ENCODE data around the gene IGFBP4. TPM values are rescaled to one million over a fixed set of nuclear protein-coding genes. Genes with fewer than 3 reads are reported as not detected.

Gene IGFBP4
- polyA plus RNA-seq, 1 of the 3 experiments (the other 2 are of a cell fraction): 128 TPM

DNA sequence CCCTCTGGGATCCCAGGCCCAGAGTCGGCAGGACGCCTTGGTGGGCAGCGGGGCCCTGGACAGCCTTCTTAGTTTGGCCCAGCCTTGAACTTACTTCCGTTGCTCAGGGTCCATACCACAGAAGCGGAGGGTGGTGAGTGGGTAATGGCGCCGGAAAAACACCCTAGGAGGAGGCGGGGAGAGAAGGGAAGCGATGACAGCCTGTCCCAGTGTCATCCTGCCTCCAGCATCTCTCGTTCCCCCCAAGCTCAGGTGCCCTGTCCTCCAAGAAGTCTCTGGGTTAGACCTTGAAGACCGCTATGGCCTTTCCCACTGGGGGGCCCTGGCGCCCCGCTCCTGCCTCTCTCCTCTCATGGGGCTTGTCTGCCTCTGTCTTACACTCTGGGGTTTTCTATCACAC, 35.2 kb downstream of the IGFBP4 start:
- POLR2A ChIA-PET: no interaction called here
- Histone ChIP-seq H3K9ac (no peak overlapping the region), H2AFZ (ENCODE audit: low read depth) (no peak overlapping the region), H3K27me3 (ENCODE audit: insufficient read depth) (no peaks in the 10 kb centered on the region), H3K9me2 (no peaks in the 10 kb centered on the region), H3K4me3 (ENCODE audit: low read depth in 2 of 2, low read length in 1 of 2) (no peak overlapping the region), H3K4me1 (ENCODE audit: control insufficient read depth in 1 of 2, insufficient read depth in 2 of 2, low read depth in 1 of 2, low read length in 1 of 2) (peaks cover 0 to 9% of the 10 kb centered on the region in 2 experiments; a peak in 1 of 4 replicates), H4K20me1 (ENCODE audit: insufficient read depth) (no peaks in the 10 kb centered on the region), H3K36me3 (replicated peaks in 1 of 2; ENCODE audit: control insufficient read depth in 1 of 2, insufficient read depth in 2 of 2, low read length in 1 of 2) (no peaks in the 10 kb centered on the region), H3K79me2 (ENCODE audit: insufficient read depth) (no peaks in the 10 kb centered on the region), H3K4me2 (no peak overlapping the region), H3F3A (replicated peaks; ENCODE audit: insufficient read depth) (no peaks in the 10 kb centered on the region), H3K9me3 (no peaks in the 10 kb centered on the region), H3K27ac (ENCODE audit: low read depth in 2 of 2, low read length in 1 of 2) (no peak overlapping the region)
- CTCF ChIA-PET: interaction anchor here (1.8 to 9.6 kb wide), 6 partner anchors 12 to 81 kb away, joined by 6 to 253 read pairs (median 70); partner anchors contain the start of genes IGFBP4 and TOP2A
- no peak for TF ChIP-seq JUND (IDR thresholded peaks at IDR 0.05)
- no peak for TF ChIP-seq GATA2 (CRISPR knock-in tag; IDR thresholded peaks at IDR 0.05)
- no peak for DNase-seq
- WGBS (ENCODE audit: low lambda C conversion rate): 92% methylated on average over 13 of the region's 13 CpGs

DNA sequence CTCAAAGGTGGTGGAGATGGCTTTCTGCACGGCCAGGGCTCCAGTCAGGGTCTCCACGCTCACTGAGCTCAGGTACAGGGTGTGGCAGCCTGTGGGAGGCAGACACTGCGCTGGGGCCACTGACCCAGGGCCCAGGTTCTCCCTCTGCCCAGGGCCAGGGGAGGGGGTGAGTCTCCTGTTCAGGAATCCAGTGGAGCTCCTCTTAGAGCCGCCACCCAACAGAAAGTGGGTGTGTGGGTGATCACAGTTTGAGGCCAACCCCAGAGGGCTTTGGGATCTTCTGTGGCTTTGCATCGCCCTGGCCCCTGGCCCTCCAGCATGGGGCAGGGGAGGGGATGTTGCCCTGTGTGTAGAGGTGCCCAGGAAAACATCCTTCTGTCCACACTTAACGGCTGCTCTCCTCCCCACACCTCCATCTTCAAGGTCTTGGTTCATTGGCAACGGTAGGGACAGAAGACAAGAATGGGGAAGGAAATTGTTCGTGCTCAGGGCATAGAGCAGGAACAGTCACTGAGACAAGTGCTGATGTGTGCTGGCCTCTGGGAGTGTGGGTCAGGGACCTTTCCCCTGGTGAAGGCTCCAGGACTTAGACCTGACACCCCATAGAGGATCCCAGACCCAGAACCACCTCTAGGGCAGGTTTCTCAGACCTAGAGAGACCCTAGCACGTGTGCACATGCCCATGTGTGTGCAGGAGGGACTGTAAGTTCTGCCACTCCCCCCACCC, 36.7 kb downstream of the IGFBP4 start:
- ChIA-PET CTCF (interaction anchor here (0.9 to 1.8 kb wide), 8 partner anchors 14 to 80 kb away, joined by 3 to 8 read pairs (median 4); partner anchors contain the start of genes IGFBP4 and TOP2A), POLR2A (no interaction called here)
- no peak overlapping the region for H3K27ac ChIP-seq (ENCODE audit: low read depth in 2 of 2, low read length in 1 of 2)

DNA sequence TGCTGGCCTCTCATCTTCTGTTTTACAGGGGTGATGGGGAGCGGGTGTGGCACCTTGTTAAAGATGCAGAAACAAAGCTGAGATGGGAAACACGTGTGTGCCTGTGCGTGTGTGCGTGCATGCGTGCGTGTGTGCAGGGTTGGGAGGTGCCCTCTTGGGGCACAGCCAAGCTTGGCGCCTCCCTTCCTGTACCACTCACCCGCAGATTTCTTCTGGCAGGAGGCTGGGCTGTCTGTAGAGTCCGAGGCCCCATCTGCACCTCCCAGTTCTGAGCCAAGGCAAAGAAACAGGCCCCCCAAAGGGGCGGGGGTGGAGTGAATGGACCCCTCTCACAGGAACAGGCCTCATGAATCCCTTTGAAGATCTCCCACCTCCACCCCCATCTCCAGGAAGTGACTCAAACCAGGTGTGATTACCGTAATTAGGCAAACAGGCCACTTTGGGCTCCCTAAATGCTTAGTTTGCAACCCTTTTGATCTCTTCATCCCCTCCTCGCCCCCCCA, 37.3 kb downstream of the IGFBP4 start:
- no peak for TF ChIP-seq SIN3A (IDR thresholded peaks at IDR 0.05; ENCODE audit: borderline replicate concordance, low read depth, low read length)
- TF ChIP-seq, protein P1, sequence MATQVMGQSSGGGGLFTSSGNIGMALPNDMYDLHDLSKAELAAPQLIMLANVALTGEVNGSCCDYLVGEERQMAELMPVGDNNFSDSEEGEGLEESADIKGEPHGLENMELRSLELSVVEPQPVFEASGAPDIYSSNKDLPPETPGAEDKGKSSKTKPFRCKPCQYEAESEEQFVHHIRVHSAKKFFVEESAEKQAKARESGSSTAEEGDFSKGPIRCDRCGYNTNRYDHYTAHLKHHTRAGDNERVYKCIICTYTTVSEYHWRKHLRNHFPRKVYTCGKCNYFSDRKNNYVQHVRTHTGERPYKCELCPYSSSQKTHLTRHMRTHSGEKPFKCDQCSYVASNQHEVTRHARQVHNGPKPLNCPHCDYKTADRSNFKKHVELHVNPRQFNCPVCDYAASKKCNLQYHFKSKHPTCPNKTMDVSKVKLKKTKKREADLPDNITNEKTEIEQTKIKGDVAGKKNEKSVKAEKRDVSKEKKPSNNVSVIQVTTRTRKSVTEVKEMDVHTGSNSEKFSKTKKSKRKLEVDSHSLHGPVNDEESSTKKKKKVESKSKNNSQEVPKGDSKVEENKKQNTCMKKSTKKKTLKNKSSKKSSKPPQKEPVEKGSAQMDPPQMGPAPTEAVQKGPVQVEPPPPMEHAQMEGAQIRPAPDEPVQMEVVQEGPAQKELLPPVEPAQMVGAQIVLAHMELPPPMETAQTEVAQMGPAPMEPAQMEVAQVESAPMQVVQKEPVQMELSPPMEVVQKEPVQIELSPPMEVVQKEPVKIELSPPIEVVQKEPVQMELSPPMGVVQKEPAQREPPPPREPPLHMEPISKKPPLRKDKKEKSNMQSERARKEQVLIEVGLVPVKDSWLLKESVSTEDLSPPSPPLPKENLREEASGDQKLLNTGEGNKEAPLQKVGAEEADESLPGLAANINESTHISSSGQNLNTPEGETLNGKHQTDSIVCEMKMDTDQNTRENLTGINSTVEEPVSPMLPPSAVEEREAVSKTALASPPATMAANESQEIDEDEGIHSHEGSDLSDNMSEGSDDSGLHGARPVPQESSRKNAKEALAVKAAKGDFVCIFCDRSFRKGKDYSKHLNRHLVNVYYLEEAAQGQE (IDR thresholded peaks at IDR 0.05; ENCODE audit: low read depth, low read length): no peak
- no peak for TF ChIP-seq USF2 (IDR thresholded peaks at IDR 0.05; ENCODE audit: borderline replicate concordance, low read depth, low read length)
- no peak for TF ChIP-seq FOSL2 (IDR thresholded peaks at IDR 0.05; ENCODE audit: borderline replicate concordance, low read depth)
- TF ChIP-seq POLR2AphosphoS5 (IDR thresholded peaks at IDR 0.05; ENCODE audit: low read depth, low read length): no peak
- no peak for TF ChIP-seq TCF12 (IDR thresholded peaks at IDR 0.05)
- no peak for TF ChIP-seq EP300 (IDR thresholded peaks at IDR 0.05; ENCODE audit: borderline replicate concordance in 1 of 2, low read depth in 1 of 2, low read length in 1 of 2)

More for the DNA sequence above, 36.7 kb downstream of the IGFBP4 start:
- no peaks in the 10 kb centered on the region for H3K79me2 ChIP-seq (ENCODE audit: insufficient read depth)
- H3K27me3 ChIP-seq (ENCODE audit: insufficient read depth): no peaks in the 10 kb centered on the region
- H3F3A ChIP-seq (replicated peaks; ENCODE audit: insufficient read depth): no peaks in the 10 kb centered on the region
- H3K9me2 ChIP-seq: no peaks in the 10 kb centered on the region
- H2AFZ ChIP-seq (ENCODE audit: low read depth): no peak overlapping the region
- no peak overlapping the region for H3K4me3 ChIP-seq (ENCODE audit: low read depth in 2 of 2, low read length in 1 of 2)
- no peak overlapping the region for H3K4me2 ChIP-seq
- no peaks in the 10 kb centered on the region for H3K9me3 ChIP-seq
- no peaks in the 10 kb centered on the region for H4K20me1 ChIP-seq (ENCODE audit: insufficient read depth)
- 87% methylated on average over 6 of the region's 9 CpGs for WGBS (ENCODE audit: low lambda C conversion rate)
- no peak overlapping the region for H3K9ac ChIP-seq
- TF ChIP-seq CHD2 (IDR thresholded peaks at IDR 0.05; ENCODE audit: low read length, partially characterized antibody): no peak
- TF ChIP-seq IRF3 (IDR thresholded peaks at IDR 0.05; ENCODE audit: low read depth, low read length): no peak
- TF ChIP-seq RXRA (IDR thresholded peaks at IDR 0.05; ENCODE audit: borderline replicate concordance, low read depth): no peak
- no peak for TF ChIP-seq EZH2phosphoT487 (IDR thresholded peaks at IDR 0.05; ENCODE audit: borderline replicate concordance, low read depth)
- TF ChIP-seq FOXJ3 (CRISPR knock-in tag; IDR thresholded peaks at IDR 0.05): no peak
- peaks cover 0 to 17% of the 10 kb centered on the region in 2 experiments; a peak in 1 of 4 replicates for H3K4me1 ChIP-seq (ENCODE audit: control insufficient read depth in 1 of 2, insufficient read depth in 2 of 2, low read depth in 1 of 2, low read length in 1 of 2)
- H3K36me3 ChIP-seq (replicated peaks in 1 of 2; ENCODE audit: control insufficient read depth in 1 of 2, insufficient read depth in 2 of 2, low read length in 1 of 2): no peaks in the 10 kb centered on the region
- no peak for DNase-seq

More for the DNA sequence above, 37.3 kb downstream of the IGFBP4 start:
- Histone ChIP-seq H3K4me1 (ENCODE audit: control insufficient read depth in 1 of 2, insufficient read depth in 2 of 2, low read depth in 1 of 2, low read length in 1 of 2) (peaks cover 4 to 16% of the 10 kb centered on the region in 2 experiments; a peak in 2 of 4 replicates), H3K27ac (ENCODE audit: low read depth in 2 of 2, low read length in 1 of 2) (no peak overlapping the region), H3K4me2 (no peak overlapping the region), H3K9me2 (no peaks in the 10 kb centered on the region), H4K20me1 (ENCODE audit: insufficient read depth) (no peaks in the 10 kb centered on the region), H3K9me3 (no peaks in the 10 kb centered on the region), H3K4me3 (ENCODE audit: low read depth in 2 of 2, low read length in 1 of 2) (no peak overlapping the region), H3K9ac (no peak overlapping the region), H3K36me3 (replicated peaks in 1 of 2; ENCODE audit: control insufficient read depth in 1 of 2, insufficient read depth in 2 of 2, low read length in 1 of 2) (no peaks in the 10 kb centered on the region), H3F3A (replicated peaks; ENCODE audit: insufficient read depth) (peaks cover 3% of the 10 kb centered on the region), H2AFZ (ENCODE audit: low read depth) (no peak overlapping the region), H3K27me3 (ENCODE audit: insufficient read depth) (no peaks in the 10 kb centered on the region), H3K79me2 (ENCODE audit: insufficient read depth) (no peaks in the 10 kb centered on the region)
- DNase-seq: no peak
- ChIA-PET POLR2A (interaction anchor here (0.5 kb wide), 1 partner anchor 264 kb away, joined by 4 read pairs; no protein-coding TSS in a partner anchor), CTCF (interaction anchor here (0.9 to 3.1 kb wide), 8 partner anchors 10 to 79 kb away, joined by 3 to 13 read pairs (median 4); partner anchors contain the start of gene IGFBP4)
- 78% methylated on average over 8 of the region's 12 CpGs for WGBS (ENCODE audit: low lambda C conversion rate)
